ENCODE data around the gene SLC6A3.

The SLC6A3 gene

GRCh38 chr5:1445313-1445688 lies at the start of gene SLC6A3:
SLC6A3 (minus strand) TSS chr5:1445440; CDS start chr5:1443197, 2,243 bp downstream.
- peak; percentile 71 for DNase-seq

GRCh38 chr5:1493941-1494340 lies 48.7 kb upstream of the SLC6A3 start:
- DNase-seq: no peak

GRCh38 chr5:1493413-1493812 lies 48.2 kb upstream of the SLC6A3 start:
- DNase-seq: no peak

DNA sequence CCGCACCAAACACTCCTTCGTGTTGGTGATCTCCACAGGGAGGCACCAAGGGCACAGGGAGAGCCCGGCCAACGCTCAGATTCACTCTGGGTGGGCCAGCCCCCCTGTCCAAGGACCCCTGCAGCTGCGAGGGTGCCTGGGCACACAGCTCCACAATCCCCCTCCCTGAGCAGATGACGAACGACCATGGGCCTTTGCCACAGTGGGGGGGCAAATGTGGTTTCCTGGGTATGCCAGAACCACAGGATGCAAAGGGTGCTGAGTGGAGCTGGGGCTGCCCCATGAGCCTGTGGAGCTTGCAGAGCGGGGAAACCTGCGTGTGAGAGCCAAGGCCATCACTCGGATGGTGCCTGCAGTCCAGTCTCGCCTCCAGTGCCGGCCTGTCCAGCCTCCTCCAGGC lies 47.5 kb upstream of the SLC6A3 start:
- DNase-seq: no peak

- no peak for DNase-seq
Observed at GRCh38 chr5:1490376-1490775, 45.1 kb upstream of the SLC6A3 start.

DNA sequence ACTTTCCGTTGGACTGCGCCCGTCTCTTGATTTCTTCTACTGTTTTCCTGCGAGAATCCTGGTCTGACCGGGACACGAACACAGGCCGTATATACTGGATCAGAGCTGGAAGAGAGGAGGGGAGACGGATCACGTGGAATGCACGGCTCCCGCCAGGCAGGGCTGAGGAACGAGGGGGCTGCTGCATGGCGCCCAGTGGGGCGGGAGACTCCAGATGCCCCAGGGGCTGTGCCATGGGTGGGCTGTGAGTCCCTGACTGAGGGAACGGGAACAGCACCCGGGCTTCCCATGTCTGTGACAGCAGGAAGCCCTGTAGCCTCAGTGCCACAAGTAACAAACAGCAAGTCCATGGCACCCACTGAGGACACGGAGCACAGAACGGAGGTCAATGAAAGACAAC lies 44.5 kb upstream of the SLC6A3 start:
- DNase-seq: no peak

DNA sequence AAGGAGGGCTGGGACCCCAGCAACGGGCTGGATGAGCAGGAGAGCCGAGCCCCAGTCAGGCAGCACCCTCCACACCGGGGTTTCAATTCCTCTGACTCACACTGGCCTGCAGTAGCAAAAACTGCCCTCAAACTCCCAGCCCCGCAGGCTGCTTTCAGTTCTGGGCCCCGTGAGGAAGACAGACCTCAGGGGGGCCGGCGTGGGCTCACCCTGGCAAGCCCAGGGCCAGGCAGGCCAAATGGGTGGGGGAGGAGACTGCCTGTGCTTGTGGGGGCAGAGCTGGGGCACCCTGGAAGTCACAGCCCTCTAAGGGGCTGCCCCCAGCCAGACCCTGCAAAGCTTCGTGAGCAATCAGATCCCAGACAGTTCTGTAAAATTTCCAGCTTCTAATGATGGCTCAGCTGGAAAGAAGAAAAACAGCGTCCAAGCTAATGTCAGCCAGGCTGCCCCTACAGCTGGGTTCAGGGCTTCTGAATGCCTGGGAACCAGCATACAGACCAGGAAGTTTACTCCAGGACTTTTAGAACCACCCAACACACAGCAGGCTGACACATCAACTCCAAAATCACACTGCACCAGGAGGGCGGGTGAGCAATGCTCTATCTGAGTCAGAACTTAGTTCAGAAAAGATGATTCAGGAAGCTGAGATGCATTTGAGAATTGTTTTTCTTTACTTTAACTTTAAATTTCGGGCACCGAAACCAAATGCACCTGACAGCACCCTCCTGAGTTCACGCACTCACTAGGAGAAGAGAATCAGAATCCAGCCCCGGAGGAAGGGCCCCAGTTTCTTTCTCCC lies 43.8 kb upstream of the SLC6A3 start:
- DNase-seq: no peak

DNA sequence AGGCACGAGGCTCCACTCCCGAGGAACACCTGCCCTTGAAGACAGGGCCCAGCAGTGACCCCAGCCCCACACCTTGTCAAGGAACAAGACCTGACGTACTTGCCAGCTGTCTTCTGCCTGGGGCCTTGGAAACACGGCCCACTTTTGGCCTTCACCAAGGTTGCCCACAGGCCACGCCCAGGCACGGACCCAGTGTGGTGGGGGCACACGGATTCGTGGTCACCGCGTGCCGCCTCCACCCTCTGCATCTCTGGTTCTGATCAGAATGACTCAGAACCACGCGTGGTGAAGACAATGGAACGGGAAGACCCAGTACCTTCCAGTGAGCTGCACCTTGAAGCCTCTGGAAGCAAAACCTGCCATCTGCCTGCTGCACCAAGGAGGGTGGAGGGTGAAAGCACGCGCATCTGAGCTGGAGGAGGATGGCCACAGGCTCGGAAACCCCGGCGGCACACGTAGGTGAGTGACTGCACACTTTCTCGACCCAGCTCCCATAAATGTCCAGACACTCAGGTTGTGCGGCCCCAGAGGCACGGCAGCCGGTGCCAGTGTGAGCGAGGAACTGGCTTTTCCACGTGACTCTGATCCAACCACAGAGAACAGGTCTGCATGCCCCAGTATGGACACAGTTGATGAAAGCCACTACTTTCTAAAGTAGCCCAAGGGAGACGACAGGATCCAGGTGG lies 42.0 kb upstream of the SLC6A3 start:
- DNase-seq: no peak

- no peak for DNase-seq
Observed at GRCh38 chr5:1486271-1486670, 41.0 kb upstream of the SLC6A3 start.

DNA sequence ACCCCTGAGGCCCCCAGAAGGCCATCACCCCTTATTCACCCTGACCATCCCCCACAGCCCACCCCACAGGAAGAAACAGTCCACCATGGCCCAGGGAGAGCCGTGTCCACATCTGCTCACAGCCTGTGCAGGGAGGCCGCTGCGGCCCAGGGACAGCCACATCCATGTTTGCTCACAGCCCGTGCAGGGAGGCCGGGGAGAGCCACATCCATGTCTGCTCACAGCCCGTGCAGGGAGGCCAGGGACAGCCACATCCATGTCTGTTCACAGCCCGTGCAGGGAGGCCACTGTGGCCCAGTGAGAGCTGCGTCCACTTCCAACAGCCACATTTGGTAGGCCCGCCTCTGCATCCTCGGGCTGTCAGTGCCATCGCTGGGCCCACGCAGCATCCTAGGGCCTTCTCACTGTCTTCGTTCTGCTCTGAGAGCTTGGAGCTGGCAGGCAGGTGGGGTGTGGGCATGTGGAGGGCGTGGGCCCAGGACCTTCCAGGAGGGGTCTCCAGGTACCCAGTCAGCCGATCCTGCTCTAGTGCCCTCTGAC lies 40.4 kb upstream of the SLC6A3 start:
- DNase-seq: no peak

DNA sequence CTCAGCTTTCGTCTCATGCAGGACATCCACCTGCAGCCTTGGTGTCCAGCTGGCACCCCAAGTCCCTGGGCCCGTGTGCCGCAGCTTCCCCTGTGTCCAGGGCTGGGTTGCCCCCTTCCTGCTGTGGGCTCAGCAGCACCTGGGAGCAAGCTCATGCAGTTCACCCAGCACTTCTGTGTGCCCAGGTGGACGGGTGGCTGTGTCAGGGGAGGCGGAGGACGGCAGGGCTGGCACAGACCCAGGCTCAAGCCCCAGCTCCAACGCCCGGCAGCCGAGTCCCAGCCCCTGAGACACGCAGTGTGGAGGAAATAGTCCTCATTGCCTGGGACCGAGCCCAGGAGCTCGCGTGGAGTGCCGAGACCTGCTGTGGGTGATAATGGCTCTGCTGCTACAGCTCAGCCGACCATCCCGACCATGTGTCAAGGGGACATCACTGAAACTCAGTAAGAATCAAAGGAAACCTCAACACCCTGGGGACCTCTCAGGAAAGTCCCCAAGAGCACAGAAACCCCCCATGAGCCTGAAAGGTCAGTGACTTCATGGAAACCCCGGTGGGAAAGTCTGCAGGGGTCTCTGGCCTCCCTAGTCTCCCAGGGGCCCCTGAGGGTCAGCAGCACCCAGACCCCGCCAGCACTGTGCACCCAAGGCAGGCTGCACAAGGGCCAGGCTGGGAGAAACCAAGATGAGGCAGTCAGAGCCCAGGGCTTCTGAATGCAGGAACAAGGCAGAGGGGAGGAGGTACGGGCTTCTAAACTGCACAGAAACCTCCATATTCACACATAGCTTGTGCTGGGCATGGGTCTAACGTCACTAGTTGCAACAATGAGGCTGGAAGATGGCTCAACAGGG lies 39.7 kb upstream of the SLC6A3 start:
- no peak for DNase-seq

- no peak for DNase-seq
Observed at GRCh38 chr5:1483856-1484729, 38.9 kb upstream of the SLC6A3 start.

GRCh38 chr5:1483064-1483463 lies 37.8 kb upstream of the SLC6A3 start:
- no peak for DNase-seq

DNA sequence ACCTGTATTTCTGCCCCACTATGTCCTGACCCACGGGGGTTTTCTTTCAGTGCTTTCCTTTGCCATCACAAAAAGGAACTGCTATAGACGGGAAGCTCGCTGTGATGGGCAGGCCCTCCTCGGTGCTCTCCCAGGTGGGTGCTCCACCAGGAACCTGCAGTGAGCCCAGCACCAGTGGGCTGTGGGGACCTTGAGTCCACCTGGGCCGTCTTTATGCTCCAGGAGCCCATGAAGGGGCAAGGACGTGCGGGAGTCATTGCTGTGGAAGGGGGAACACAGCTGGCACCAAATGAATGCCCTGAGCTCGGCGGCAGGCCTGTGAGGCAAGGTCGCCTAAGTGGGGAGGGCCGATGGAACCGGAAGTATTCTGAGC lies 36.7 kb upstream of the SLC6A3 start:
- no peak for DNase-seq

DNA sequence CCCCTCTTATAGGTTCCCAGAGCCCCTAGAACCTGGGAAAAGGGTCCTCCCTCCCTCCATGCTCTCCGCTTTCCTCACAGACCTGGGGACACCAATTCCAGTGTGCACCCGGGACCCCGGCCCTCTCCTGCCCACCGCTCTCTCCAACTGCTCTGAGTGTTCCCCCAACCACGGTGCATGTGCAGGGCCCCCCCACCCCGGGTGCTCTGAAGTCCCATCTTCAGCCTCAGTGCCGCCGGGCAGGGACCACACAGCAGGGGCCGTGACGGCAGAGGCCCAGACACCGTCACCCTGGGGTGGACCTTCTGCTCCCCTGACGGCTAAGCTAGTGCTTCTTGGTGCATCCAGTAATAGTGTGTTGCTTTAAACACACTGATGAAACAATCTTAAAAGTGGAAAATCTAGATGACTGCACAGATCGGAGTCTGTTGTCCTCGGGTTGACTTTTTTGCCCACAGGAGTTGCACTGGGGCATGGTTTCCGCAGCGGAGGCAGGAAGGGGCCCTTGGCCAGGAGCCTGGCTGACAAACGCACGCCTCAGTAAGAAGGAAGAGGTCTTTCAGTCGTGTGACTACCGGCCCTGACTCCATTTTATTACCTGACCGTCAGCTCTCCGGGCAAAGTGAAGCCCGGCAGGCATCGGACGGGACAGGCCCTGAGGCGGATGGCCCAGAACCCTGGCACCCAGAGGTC lies 36.2 kb upstream of the SLC6A3 start:
- no peak for DNase-seq

GRCh38 chr5:1480806-1481205 lies 35.6 kb upstream of the SLC6A3 start:
- DNase-seq: no peak

GRCh38 chr5:1480217-1480616 lies 35.0 kb upstream of the SLC6A3 start:
- no peak for DNase-seq

DNA sequence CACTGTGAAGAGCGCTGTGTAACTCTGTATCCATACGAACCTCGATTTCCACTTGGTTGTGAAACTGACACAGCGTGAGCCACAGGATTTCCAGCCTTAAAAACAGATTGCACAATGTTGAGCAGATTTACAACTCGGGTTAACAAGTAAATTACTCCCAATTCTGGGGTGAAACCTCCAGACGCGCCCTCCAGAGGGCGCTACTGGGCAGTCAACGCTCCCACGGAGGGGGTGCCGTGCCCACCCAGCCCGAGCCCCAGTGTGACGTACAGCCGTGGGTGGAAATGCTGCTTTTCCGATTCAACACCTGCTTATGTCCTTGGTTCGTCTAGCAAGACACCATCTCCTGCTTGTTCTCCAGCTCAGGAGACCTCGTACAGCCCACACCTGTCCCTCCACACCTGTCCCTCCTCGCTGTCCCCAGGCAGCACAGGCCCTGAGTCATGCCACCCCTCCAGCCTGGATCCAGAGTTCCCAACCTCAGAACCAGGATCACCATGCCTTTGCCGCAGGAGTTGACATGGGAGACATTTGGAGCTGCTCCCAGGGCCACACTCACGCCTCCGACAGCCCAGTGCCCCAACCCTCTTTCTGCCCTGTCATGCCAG lies 34.4 kb upstream of the SLC6A3 start:
- no peak for DNase-seq

DNA sequence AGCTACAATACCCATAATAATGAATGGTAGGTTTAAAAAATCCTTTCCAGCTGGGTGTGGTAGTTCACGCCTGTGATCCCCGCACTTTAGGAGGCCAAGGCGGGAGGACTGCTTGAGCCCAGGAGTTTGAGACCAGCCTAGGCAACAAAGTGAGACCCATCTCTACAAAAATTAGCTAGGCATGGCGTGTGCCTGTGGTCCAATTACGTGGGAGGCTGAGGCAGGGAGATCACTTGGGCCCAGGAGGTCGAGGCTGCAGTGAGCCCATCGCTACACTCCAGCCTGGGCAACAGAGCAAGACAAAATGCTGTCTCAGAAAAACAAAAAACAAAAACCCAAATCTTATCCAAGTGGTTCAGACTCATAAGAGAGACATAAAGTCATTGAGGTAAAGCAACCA lies 33.8 kb upstream of the SLC6A3 start:
- no peak for DNase-seq

DNA sequence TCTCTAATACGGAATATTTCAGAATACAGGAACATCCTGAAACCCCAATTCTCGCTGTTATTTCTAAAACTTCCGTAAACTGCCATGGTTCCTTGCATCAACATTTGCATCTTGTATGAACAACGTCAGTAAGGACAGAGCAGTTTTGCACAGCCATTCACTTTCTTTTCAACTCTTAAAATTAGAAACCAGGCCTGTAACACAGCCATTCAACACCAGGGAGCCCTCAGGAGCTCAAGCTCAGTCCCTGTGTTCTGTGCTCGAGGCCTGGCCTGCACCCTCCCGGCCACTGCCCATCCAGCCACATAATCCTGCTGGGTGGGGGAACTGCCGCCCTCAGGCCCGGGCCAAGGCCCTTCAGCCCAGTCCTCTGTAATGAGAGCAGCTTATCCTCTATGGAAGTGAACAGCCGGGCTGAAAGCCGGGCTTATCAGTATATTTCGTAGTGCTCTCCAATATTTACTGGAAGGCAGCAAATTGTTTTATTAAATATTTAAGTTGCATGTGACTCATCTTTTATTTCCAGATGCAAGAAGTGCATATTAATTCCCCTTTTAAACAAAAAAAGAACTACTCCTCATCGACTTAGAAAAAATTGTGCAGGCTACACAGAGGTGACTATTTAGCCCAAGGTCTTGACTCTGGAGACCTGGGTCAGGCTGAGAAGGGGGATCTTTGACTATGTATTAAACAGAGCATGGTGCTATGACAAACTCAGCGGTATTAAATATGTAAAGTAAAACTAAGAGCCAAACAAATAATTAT lies 33.2 kb upstream of the SLC6A3 start:
- peak; percentile 15 for DNase-seq
